GM12874 (cell line): Measurements from ENCODE around the gene IKZF1.

Source experiments
- CTCF ChIP-seq: IDR thresholded peaks from 2 replicates; pipeline ENCODE4 v1.5.1; 2011; ENCODE audit warnings: low read depth, mild to moderate bottlenecking, control low read depth, low read length, moderate library complexity; ENCODE audit not compliant: insufficient read depth

Gene IKZF1

GRCh38 chr7:50304129-50304910 is at the start of gene IKZF1:
TSS of gene IKZF1 (plus strand) at chr7:50304716. CDS start at chr7:50319062, 14,346 bp downstream.
- no peak for TF ChIP-seq CTCF

GRCh38 chr7:50261593-50261992 is 42.9 kb upstream of the IKZF1 start:
- no peak for TF ChIP-seq CTCF

- TF ChIP-seq CTCF = no peak
Observed at GRCh38 chr7:50262446-50262845, 42.1 kb upstream of the IKZF1 start.

GRCh38 chr7:50262916-50263690 is 41.4 kb upstream of the IKZF1 start:
- no peak for TF ChIP-seq CTCF

GRCh38 chr7:50264908-50265307 is 39.6 kb upstream of the IKZF1 start:
- TF ChIP-seq CTCF = no peak

GRCh38 chr7:50265968-50266634 is 38.4 kb upstream of the IKZF1 start:
- no peak for TF ChIP-seq CTCF
